ENCODE results near the gene ZNF33A. TPM values are rescaled to one million over a fixed set of nuclear protein-coding genes. Genes with fewer than 3 reads are reported as not detected.

Gene ZNF33A
- total and polyA plus RNA-seq, 10 of the 15 experiments (the other 5 are each of a cell fraction or from before 2014, with no cell fraction given): 9.8 to 29.9 (median 18.3) TPM

GRCh38 chr10:38093816-38094157 is 83.3 kb downstream of the ZNF33A start:
- Histone ChIP-seq H3K9me3 (replicated peaks; ENCODE audit: control insufficient read depth, insufficient read depth, low read length) (no peaks in the 10 kb centered on the region; the same call in none of the 3 replicates), H3K4me2 (ENCODE audit: control insufficient read depth, insufficient read depth) (peak overlapping the region; percentile 95), H3K4me3 (peak overlapping the region; percentile 79), H3K27me3 (replicated peaks in 1 of 2; ENCODE audit: control insufficient read depth in 2 of 2, insufficient read depth in 2 of 2, low read length in 1 of 2) (no peaks in the 10 kb centered on the region), H3K36me3 (ENCODE audit: control insufficient read depth in 2 of 2, insufficient read depth in 2 of 2, low read length in 1 of 2) (peaks cover 0 to 16% of the 10 kb centered on the region in 2 experiments; a peak in 2 of 4 replicates), H3K9ac (ENCODE audit: control insufficient read depth, insufficient read depth, low read length) (peak overlapping the region; percentile 60), H3K27ac (ENCODE audit: control insufficient read depth, insufficient read depth) (peak overlapping the region; percentile 52; the same call in 1 of the 2 replicates), H3K79me2 (ENCODE audit: control insufficient read depth, insufficient read depth, low read length) (peaks cover 12% of the 10 kb centered on the region), H2AFZ (ENCODE audit: control insufficient read depth, low read depth, low read length) (peak overlapping the region; percentile 98), H3K4me1 (ENCODE audit: control insufficient read depth, insufficient read depth, low read length) (peaks cover 9% of the 10 kb centered on the region; the same call in 1 of the 2 replicates), H4K20me1 (ENCODE audit: control insufficient read depth, insufficient read depth) (no peaks in the 10 kb centered on the region)
- in situ Hi-C loops (cut with MboI): no loop called here
- FAIRE-seq: no peak
- ChIA-PET RAD21 (ENCODE audit: unreplicated experiment) (interaction anchor here (1.0 to 2.0 kb wide), 5 partner anchors 68 to 118 kb away, joined by 3 to 9 read pairs (median 8); partner anchors contain the start of genes ZNF25 and ZNF33A), CTCF (interaction anchor here (1.3 to 1.8 kb wide), 3 partner anchors 83 to 119 kb away, joined by 3 to 8 read pairs (median 4); partner anchors contain the start of genes ZNF25 and ZNF33A), POLR2A (interaction anchor here (1.3 kb wide), 1 partner anchor 117 kb away, joined by 3 read pairs; the partner anchor contains the start of gene ZNF25), SMC1A (ENCODE audit: uncharacterized antibody, unreplicated experiment) (interaction anchor here (1.2 to 2.1 kb wide), 4 partner anchors 46 to 235 kb away, joined by 3 to 6 read pairs (median 5); partner anchors contain the start of gene ZNF25)
- peak; percentile 13 for ATAC-seq
- BruUV-seq (replicated peaks): no TSS peak
- WGBS (ENCODE audit: insufficient coverage, insufficient replicate concordance, low lambda C conversion rate, missing lambda C conversion rate): 11% methylated on average over 16 of the region's 16 CpGs
- TF ChIP-seq SPI1 (IDR thresholded peaks at IDR 0.05; ENCODE audit: borderline replicate concordance, insufficient read depth, low read depth, low read length): peak; percentile 63
- TF ChIP-seq, protein P1, sequence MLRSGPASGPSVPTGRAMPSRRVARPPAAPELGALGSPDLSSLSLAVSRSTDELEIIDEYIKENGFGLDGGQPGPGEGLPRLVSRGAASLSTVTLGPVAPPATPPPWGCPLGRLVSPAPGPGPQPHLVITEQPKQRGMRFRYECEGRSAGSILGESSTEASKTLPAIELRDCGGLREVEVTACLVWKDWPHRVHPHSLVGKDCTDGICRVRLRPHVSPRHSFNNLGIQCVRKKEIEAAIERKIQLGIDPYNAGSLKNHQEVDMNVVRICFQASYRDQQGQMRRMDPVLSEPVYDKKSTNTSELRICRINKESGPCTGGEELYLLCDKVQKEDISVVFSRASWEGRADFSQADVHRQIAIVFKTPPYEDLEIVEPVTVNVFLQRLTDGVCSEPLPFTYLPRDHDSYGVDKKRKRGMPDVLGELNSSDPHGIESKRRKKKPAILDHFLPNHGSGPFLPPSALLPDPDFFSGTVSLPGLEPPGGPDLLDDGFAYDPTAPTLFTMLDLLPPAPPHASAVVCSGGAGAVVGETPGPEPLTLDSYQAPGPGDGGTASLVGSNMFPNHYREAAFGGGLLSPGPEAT (IDR thresholded peaks at IDR 0.05; ENCODE audit: low read depth): 0 out of 2 replicates have a peak, but pooled peaks have one; percentile 21
- TF ChIP-seq, protein P2, sequence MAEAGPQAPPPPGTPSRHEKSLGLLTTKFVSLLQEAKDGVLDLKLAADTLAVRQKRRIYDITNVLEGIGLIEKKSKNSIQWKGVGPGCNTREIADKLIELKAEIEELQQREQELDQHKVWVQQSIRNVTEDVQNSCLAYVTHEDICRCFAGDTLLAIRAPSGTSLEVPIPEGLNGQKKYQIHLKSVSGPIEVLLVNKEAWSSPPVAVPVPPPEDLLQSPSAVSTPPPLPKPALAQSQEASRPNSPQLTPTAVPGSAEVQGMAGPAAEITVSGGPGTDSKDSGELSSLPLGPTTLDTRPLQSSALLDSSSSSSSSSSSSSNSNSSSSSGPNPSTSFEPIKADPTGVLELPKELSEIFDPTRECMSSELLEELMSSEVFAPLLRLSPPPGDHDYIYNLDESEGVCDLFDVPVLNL (IDR thresholded peaks at IDR 0.05; ENCODE audit: low read depth, low read length): no peak
- intact Hi-C loops (cut with micrococcal nuclease; ENCODE audit: unreplicated experiment): loop anchor here (1.0 to 5.0 kb wide), 4 partner anchors 66 to 236 kb away; partner anchors contain the start of genes ZNF248 and ZNF25
- no peak for DNase-seq (ENCODE audit: low read depth, low spot score)
